GM19328 (cell line): Measurements from ENCODE around the gene ADAM11.

Experiments
- ATAC-seq: cut with Tn5 transposase; IDR thresholded peaks from one replicate; pipeline ENCODE4 v1.9.1; 2021; ENCODE audit warnings: mild to moderate bottlenecking, moderate library complexity; ENCODE audit not compliant: unreplicated experiment

The ADAM11 gene

DNA sequence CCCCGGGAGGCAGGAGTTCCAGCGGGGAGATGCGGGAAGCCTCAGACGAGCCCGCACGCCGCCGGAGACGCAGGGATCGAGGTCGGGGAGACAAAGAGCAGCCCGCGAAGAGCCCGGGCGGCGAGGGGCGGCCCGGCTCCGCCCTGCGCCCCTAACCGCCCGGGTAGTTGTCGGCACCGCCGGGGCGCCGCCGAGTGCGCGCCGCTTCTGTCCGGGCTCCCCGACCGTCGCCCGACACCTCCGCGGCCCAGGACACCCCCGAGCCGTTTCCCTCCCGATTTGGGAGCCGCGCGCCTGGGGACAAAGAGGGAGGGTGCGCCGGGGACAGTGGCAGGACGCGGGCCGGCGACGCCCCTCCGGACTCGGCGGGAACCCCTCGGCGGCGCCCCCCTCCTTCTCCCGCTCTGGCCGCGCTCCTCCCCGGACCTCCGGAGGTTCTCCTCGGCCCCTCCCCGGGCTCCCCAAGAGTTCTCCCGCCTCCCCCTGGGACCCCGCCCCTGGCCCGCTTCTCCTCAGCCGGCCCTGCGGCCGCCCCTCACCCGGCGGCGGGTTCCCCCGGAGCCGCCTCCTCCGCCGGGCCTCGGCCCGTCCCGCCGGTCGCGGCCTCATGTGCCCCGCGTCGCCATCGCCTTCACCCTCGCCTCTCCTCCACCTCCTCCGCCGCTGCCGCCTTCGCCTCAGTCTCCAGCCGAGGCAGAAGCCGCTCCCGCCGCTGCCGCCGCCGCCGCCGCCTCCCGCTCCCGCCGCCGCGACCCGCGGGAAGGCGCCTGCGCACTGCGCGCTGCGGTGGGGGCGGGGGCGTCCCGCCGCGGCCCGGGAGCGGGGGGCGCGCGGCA, 71.0 kb downstream of the ADAM11 start, which contains the start of gene GJC1:
GJC1 (minus strand) TSS at position 765 of the 836 bp plus-strand sequence. CDS start 24,470 bp downstream, outside the sequence.
- no peak for ATAC-seq

DNA sequence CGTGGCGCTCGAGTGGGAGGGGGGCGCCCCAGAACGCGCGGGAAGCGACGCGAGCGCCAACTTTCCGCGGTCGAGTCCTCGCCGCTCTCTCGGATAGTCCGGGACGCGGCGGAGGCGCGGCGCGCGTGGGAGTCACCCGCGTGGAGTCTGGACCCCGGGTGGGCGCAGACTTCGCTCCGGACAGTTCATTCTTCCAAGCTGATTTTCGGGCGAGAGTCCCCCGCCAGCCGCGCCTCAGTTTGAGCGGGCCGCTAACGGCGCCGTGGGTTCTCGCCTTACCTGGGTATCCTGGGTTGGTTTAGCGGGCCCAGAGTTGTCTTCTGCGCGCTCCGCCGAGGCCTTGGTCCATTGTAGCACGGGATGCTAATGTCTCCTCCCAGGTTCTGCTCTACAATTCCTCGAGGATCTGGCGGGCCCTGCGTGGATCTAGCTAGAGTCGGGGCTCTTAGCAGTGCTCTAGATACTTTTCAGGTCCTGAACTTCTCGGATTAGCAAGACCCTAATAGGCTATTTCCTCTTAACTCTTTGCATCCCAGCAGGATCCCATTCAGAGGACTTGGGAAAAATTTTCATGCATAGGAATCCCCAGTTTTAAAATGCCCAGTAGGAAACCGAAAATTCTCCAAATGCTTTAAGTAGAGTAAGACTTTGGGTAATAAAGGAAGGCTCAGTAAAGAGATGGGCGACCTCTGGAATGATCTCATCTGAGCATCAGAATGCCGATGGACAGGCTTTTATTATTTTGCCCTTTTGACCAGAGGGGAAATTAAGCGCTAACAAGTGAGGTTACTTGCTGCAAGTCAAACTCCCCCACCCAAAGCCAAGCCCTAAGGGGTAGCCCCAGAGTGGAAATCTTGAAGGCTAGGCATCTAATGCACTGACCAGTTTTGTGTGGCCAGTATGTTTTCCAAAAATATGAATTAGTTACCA, 71.8 kb downstream of the ADAM11 start:
- ATAC-seq, result no peak

DNA sequence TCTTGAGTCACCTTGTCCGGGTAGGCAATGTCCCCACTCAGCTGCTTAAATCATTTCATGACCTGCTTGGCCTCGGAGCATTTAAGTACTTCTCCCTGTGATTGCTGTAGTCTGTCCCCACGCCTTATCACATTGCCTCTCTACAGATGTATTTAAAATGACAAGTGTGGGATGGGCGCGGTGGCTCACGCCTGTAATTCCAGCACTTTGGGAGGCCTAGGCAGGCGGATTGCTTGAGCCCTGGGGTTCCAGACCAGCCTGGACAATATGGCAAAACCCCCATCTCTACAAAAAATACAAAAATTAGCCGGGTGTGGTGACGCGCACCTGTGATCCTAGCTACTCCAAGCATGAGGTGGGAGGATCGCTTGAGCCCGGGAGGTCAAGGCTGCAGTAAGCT, 72.6 kb downstream of the ADAM11 start:
- no peak for ATAC-seq
